Liver (tissue), 3 donors: Measurements from ENCODE around the gene PSMC4.

ENCODE experiments used
- EGR1 ChIP-seq, 2 donors: IDR thresholded peaks; 2 replicates each; pipeline ENCODE4 v1.6.1; 2016 to 2018; ENCODE audit warnings: antibody characterized with exemption in 2 of 2, low read depth in 2 of 2
- HNF4A ChIP-seq, 2 donors: conservative IDR thresholded peaks; 2 replicates each; pipeline ENCODE4 v1.6.1; 2016; ENCODE audit warnings: antibody characterized with exemption in 2 of 2, mild to moderate bottlenecking in 2 of 2
- JUND ChIP-seq, 2 donors: IDR thresholded peaks; 2 replicates each; pipeline ENCODE4 v1.6.1; 2016; ENCODE audit warnings: antibody characterized with exemption in 2 of 2
- NR2F2 ChIP-seq: IDR thresholded peaks from 2 replicates; pipeline ENCODE4 v1.6.1; 2016; ENCODE audit warnings: antibody characterized with exemption
- RXRA ChIP-seq, 2 donors: IDR thresholded peaks; 2 replicates each; pipeline ENCODE4 v1.6.1; 2017 to 2018; ENCODE audit warnings: antibody characterized with exemption in 2 of 2, mild to moderate bottlenecking in 1 of 2
- SP1 ChIP-seq: IDR thresholded peaks from 2 replicates; pipeline ENCODE4 v1.6.1; 2018; ENCODE audit warnings: antibody characterized with exemption, mild to moderate bottlenecking
- TAF1 ChIP-seq: conservative IDR thresholded peaks from 2 replicates; pipeline ENCODE4 v1.6.1; 2016; ENCODE audit warnings: antibody characterized with exemption, mild to moderate bottlenecking
- YY1 ChIP-seq: IDR thresholded peaks from 2 replicates; pipeline ENCODE4 v1.6.1; 2016; ENCODE audit warnings: antibody characterized with exemption, mild to moderate bottlenecking
- TF ChIP-seq, protein P1 (sequence below): fragments of 150-350 bp; IDR thresholded peaks from 2 replicates; pipeline ENCODE4 v1.5.1; 2017; ENCODE audit warnings: improper control_type of control experiment, low read depth, low read length; ENCODE audit not compliant: missing input control
- TF ChIP-seq, protein P2 (sequence below): IDR thresholded peaks from 2 replicates; pipeline ENCODE4 v1.6.1; 2016; ENCODE audit warnings: antibody characterized with exemption
- TF ChIP-seq, protein P3 (sequence below): IDR thresholded peaks from 2 replicates; pipeline ENCODE4 v1.6.1; 2016; ENCODE audit warnings: antibody characterized with exemption
- TF ChIP-seq, protein P4 (sequence below): IDR thresholded peaks from 2 replicates; pipeline ENCODE4 v1.6.1; 2016; ENCODE audit warnings: antibody characterized with exemption, mild to moderate bottlenecking
- TF ChIP-seq, protein P5 (sequence below): IDR thresholded peaks from 2 replicates; pipeline ENCODE4 v1.6.1; 2016; ENCODE audit warnings: antibody characterized with exemption
- donor health status: healthy.
- donor health status: healthy.

DNA sequence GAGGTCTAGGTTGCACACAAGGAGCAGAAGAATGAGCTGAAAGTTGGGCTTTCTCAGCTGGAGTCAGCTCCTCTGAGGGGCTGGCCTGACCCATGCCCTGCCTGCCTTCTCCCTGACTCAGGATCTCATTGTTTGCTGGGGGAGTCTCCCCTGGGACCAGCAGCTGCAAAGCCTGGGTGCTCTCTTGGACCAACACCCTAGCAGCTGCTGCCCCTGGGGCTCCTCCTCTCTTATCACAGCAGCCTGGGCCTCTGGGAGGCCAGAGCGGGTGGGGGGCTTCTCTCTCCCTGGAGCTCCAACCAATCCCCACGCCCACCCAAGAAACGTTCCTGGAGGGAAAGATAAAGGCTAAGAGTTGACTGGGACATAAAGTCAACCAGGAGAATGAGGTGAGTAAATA is 34.9 kb upstream of the PSMC4 start:
- TF ChIP-seq, protein P1, sequence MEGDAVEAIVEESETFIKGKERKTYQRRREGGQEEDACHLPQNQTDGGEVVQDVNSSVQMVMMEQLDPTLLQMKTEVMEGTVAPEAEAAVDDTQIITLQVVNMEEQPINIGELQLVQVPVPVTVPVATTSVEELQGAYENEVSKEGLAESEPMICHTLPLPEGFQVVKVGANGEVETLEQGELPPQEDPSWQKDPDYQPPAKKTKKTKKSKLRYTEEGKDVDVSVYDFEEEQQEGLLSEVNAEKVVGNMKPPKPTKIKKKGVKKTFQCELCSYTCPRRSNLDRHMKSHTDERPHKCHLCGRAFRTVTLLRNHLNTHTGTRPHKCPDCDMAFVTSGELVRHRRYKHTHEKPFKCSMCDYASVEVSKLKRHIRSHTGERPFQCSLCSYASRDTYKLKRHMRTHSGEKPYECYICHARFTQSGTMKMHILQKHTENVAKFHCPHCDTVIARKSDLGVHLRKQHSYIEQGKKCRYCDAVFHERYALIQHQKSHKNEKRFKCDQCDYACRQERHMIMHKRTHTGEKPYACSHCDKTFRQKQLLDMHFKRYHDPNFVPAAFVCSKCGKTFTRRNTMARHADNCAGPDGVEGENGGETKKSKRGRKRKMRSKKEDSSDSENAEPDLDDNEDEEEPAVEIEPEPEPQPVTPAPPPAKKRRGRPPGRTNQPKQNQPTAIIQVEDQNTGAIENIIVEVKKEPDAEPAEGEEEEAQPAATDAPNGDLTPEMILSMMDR = no peak
- TF ChIP-seq, protein P2, sequence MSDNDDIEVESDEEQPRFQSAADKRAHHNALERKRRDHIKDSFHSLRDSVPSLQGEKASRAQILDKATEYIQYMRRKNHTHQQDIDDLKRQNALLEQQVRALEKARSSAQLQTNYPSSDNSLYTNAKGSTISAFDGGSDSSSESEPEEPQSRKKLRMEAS = no peak
- TF ChIP-seq, protein P3, sequence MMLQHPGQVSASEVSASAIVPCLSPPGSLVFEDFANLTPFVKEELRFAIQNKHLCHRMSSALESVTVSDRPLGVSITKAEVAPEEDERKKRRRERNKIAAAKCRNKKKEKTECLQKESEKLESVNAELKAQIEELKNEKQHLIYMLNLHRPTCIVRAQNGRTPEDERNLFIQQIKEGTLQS = no peak
- TF ChIP-seq, protein P4, sequence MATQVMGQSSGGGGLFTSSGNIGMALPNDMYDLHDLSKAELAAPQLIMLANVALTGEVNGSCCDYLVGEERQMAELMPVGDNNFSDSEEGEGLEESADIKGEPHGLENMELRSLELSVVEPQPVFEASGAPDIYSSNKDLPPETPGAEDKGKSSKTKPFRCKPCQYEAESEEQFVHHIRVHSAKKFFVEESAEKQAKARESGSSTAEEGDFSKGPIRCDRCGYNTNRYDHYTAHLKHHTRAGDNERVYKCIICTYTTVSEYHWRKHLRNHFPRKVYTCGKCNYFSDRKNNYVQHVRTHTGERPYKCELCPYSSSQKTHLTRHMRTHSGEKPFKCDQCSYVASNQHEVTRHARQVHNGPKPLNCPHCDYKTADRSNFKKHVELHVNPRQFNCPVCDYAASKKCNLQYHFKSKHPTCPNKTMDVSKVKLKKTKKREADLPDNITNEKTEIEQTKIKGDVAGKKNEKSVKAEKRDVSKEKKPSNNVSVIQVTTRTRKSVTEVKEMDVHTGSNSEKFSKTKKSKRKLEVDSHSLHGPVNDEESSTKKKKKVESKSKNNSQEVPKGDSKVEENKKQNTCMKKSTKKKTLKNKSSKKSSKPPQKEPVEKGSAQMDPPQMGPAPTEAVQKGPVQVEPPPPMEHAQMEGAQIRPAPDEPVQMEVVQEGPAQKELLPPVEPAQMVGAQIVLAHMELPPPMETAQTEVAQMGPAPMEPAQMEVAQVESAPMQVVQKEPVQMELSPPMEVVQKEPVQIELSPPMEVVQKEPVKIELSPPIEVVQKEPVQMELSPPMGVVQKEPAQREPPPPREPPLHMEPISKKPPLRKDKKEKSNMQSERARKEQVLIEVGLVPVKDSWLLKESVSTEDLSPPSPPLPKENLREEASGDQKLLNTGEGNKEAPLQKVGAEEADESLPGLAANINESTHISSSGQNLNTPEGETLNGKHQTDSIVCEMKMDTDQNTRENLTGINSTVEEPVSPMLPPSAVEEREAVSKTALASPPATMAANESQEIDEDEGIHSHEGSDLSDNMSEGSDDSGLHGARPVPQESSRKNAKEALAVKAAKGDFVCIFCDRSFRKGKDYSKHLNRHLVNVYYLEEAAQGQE = no peak
- TF ChIP-seq HNF4A (conservative IDR thresholded peaks at IDR 0.05) (no peak), TAF1 (no peak), SP1 (no peak), JUND (IDR thresholded peaks at IDR 0.05) (no peak), YY1 (no peak), NR2F2 (no peak), EGR1 (IDR thresholded peaks at IDR 0.05; ENCODE audit: low read depth in 2 of 2) (no peak), RXRA (IDR thresholded peaks at IDR 0.05) (no peak)
- TF ChIP-seq, protein P5, sequence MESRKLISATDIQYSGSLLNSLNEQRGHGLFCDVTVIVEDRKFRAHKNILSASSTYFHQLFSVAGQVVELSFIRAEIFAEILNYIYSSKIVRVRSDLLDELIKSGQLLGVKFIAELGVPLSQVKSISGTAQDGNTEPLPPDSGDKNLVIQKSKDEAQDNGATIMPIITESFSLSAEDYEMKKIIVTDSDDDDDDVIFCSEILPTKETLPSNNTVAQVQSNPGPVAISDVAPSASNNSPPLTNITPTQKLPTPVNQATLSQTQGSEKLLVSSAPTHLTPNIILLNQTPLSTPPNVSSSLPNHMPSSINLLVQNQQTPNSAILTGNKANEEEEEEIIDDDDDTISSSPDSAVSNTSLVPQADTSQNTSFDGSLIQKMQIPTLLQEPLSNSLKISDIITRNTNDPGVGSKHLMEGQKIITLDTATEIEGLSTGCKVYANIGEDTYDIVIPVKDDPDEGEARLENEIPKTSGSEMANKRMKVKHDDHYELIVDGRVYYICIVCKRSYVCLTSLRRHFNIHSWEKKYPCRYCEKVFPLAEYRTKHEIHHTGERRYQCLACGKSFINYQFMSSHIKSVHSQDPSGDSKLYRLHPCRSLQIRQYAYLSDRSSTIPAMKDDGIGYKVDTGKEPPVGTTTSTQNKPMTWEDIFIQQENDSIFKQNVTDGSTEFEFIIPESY = no peak
